Neural cell (in vitro differentiated cells): ENCODE results near the gene ACVR1.

Experiments used
- CTCF ChIP-seq: fragments of 450-650 bp; IDR thresholded peaks from 2 replicates; pipeline ENCODE4 v1.5.1; 2014; ENCODE audit warnings: antibody characterized with exemption, mild to moderate bottlenecking, moderate library complexity; ENCODE audit not compliant: poor library complexity, severe bottlenecking
- EP300 ChIP-seq: fragments of 450-650 bp; conservative IDR thresholded peaks from 2 replicates; pipeline ENCODE4 v1.6.1; 2014; ENCODE audit warnings: antibody characterized with exemption, mild to moderate bottlenecking, moderate library complexity; ENCODE audit not compliant: poor library complexity, severe bottlenecking
- EZH2 ChIP-seq: fragments of 200-600, 300-800 bp; shearing (Covaris generic), sonication (generic); IDR thresholded peaks from 2 replicates; pipeline ENCODE4 v1.6.1; 2014; ENCODE audit warnings: antibody characterized with exemption, low read length, borderline replicate concordance, mild to moderate bottlenecking; ENCODE audit not compliant: insufficient read depth, poor library complexity, severe bottlenecking
- MXI1 ChIP-seq: fragments of 450-650 bp; conservative IDR thresholded peaks from 2 replicates; pipeline ENCODE4 v1.6.1; 2014; ENCODE audit warnings: antibody characterized with exemption, mild to moderate bottlenecking; ENCODE audit not compliant: poor library complexity, severe bottlenecking
- POLR2AphosphoS5 ChIP-seq: IDR thresholded peaks from 2 replicates; pipeline ENCODE4 v1.6.1; 2012
- RAD21 ChIP-seq: fragments of 450-650 bp; conservative IDR thresholded peaks from 2 replicates; pipeline ENCODE4 v1.6.1; 2014; ENCODE audit warnings: antibody characterized with exemption, mild to moderate bottlenecking, moderate library complexity
- REST ChIP-seq: IDR thresholded peaks from 2 replicates; pipeline ENCODE4 v1.6.1; 2012; ENCODE audit warnings: borderline replicate concordance
- TAF1 ChIP-seq: IDR thresholded peaks from 2 replicates; pipeline ENCODE4 v1.6.1; 2012; ENCODE audit warnings: low read depth

GRCh38 chr2:157840568-157841156 is 35.5 kb downstream of the ACVR1 start:
- TF ChIP-seq CTCF: no peak
- TF ChIP-seq EP300: no peak
- TF ChIP-seq REST: no peak
- TF ChIP-seq TAF1: no peak
- no peak for TF ChIP-seq MXI1
- no peak for TF ChIP-seq RAD21
- no peak for TF ChIP-seq POLR2AphosphoS5
- TF ChIP-seq EZH2: no peak
